HG02970 (cell line): ENCODE results near the gene IP6K3.

ENCODE experiments used
- ATAC-seq: cut with Tn5 transposase; IDR thresholded peaks from one replicate; pipeline ENCODE4 v1.9.1; 2021; ENCODE audit warnings: mild to moderate bottlenecking, moderate library complexity, moderate number of reproducible peaks; ENCODE audit not compliant: unreplicated experiment, low FRiP score

IP6K3 gene

GRCh38 chr6:33693186-33694105, 53.3 kb downstream of the IP6K3 start:
- ATAC-seq, result no peak

DNA sequence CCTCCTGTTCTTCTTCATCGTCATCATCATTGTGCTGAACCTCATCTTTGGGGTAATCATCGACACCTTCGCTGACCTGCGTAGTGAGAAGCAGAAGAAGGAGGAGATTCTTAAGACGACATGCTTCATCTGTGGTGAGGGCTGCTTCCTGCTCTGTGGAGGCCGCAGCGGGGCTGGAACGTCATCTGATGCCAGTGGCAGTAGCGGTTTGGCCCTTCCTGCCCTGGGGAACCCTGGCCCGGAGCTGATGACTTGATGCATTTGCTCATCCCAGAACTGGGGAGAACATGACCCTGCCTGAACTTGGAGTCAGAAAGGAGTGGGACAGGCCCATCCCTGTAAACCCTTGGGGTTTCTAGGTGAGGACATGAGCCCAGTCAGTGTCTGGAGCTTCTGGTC, 53.9 kb downstream of the IP6K3 start:
- ATAC-seq, result no peak

DNA sequence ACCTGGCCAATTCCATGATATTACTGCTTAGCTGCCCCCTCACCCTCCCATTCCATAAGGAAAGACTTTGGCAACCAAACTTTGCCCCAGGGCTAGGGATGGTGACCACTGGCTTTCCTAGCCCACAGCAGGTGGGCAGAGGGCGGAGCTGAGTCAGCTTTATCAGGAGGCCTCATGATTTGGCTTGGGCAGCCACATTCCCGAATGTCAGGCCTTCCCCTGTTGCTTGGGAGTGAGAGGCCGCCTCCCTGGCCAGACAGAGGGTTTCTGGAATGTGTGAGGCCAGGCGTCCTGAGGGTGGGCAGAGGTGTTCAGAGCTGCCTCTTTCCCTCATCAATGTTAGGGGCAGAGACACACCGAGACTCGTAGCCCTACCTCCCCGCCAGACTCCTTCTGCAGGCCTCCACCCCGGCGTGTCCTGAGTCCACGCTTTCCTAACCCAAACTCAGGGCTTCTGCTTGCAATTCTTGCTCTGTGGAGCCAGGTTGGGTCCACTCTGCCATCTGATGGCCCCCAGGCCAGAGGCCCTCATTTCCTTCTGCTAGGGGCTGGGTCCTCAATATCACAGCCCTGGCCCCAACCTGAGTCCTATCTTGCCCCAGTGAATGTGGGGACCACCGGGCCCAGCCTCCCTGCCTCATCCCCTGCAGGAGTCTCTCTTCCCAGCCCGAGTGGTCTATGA, 54.5 kb downstream of the IP6K3 start:
- no peak for ATAC-seq

DNA sequence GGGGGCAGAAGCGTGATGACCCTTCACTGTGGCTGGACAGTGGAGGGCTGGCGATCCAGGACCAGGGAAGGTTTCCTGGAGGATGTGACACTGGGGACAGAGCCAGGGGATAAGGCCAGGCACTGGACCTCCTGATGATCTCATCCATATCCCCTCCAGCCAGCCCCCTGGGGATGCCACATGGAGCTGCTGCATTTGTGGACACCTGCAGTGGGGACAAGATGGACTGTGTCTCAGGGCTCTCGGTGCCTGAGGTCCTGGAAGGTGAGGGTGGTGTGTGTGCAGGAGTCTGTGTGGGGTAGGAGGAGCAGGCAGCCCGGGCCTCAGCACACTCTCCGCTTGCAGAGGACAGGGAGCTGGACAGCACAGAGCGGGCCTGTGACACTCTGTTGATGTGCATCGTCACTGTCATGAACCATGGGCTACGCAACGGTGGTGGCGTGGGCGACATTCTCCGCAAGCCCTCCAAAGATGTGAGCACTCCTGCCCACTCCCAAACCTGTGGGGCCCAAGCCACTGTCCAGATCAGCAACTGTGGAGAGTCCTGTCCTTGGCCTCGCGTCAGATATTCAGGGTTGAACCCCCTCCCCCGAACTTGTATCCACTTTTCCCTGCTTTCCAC, 55.1 kb downstream of the IP6K3 start:
- ATAC-seq, result no peak

GRCh38 chr6:33690766-33691165, 55.9 kb downstream of the IP6K3 start:
- no peak for ATAC-seq

DNA sequence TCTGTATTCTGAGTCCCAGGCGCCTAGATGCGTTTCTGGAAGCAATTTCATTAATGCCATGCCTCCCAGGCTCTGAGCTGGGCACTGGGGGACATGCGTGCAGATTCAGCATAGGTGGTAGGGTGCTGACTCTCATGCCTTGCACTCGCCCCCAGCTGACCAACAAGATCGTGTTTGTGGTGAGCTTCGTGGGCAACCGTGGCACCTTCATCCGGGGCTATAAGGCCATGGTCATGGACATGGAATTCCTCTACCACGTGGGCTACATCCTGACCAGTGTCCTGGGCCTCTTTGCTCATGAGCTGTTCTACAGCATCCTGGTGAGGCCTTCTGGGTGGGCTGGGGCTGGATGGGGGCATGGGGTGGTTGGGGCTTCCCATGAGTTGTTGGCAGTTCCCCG, 56.8 kb downstream of the IP6K3 start:
- ATAC-seq, result no peak

GRCh38 chr6:33689148-33689494, 57.6 kb downstream of the IP6K3 start:
- ATAC-seq, result no peak

DNA sequence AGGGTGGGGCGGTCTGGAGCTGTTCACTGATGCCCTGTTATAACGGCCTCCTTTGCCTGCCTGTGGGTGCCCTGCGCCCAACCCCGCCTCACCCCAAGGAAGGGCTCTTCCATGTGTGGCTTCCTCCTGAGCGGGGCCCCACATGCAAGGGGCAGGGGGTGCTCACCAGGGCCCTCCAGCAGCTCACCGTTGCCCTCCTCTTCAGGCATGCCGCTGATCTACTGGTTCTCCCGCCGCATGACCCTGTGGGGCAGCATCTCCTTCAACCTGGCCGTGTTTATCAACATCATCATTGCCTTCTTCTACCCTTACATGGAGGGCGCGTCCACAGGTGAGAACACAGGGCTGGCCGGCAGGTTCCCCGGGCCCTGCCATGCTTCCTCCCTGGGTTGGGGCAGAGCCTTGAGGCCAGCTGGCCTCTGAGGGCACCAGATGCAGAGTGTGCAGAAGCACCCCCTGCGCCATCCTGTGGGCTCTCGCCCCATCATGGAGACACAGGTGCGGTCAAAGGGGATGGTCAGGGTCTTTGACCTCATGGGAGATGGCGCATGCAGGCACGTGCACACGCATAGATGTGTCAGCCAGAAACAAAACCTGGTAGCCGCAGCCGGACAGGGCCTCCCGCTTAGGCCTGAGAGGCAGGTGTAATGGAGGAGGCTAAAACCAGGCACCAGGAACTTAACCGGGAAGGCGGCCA, 58.1 kb downstream of the IP6K3 start:
- no peak for ATAC-seq

DNA sequence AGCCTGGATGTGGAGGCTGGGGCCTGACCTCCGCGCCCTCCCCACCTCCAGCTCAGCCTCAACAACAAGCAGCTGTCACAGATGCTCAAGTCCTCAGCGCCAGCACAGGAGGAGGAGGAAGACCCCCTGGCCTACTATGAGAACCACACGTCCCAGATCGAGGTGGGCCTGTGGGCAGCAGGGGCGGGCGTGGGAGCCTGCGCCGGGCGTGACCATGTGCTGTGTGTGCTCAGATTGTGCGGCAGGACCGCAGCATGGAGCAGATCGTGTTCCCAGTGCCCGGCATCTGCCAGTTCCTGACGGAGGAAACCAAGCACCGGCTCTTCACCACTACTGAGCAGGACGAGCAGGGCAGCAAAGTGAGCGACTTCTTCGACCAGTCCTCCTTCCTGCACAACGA, 58.7 kb downstream of the IP6K3 start:
- no peak for ATAC-seq

GRCh38 chr6:33686981-33687975, 59.4 kb downstream of the IP6K3 start:
- no peak for ATAC-seq

- no peak for ATAC-seq
These were observed 60.3 kb downstream of the IP6K3 start for GRCh38 chr6:33686225-33686924.

- no peak for ATAC-seq
These were observed 61.1 kb downstream of the IP6K3 start for GRCh38 chr6:33685411-33686224.

GRCh38 chr6:33684983-33685382, 61.7 kb downstream of the IP6K3 start:
- ATAC-seq, result no peak

- ATAC-seq, result no peak
These were observed 62.2 kb downstream of the IP6K3 start for GRCh38 chr6:33684428-33684896.

DNA sequence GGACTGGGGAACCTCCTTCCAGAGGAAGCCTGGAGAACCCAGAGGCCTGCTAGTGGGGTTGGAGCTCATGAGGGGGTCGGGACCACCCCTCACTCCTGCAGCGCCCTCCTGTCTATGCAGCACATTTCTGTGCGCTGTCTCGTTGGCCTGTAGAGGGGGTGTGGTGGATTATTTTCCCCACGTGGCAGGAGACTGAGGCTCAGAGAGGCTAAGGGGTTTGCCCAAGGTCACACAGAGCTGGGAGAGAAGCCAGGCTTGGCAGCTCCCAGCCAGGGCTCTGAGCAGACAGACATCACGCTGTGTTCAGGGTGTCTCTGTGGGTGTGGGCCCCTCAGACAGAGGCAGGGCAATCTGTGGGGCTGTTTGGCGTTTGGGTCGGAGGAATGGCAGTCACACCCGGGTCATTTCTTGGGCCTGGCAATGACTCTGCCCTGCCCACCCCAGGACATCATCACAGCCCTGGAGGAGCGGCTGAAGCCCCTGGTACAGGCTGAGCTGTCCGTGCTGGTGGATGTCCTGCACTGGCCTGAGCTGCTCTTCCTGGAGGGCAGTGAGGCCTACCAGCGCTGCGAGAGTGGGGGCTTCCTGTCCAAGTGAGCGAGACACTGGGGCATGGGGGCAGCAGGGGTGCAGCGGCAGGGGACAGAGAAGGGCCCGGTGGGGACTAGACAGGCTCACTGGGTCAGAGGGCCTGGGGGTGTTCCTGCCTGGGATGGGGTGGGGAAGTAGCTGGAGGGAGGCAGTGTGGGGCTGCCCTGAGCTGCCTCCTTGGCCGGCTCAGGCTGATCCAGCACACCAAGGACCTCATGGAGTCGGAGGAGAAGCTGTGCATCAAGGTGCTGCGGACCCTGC, 62.9 kb downstream of the IP6K3 start:
- no peak for ATAC-seq

DNA sequence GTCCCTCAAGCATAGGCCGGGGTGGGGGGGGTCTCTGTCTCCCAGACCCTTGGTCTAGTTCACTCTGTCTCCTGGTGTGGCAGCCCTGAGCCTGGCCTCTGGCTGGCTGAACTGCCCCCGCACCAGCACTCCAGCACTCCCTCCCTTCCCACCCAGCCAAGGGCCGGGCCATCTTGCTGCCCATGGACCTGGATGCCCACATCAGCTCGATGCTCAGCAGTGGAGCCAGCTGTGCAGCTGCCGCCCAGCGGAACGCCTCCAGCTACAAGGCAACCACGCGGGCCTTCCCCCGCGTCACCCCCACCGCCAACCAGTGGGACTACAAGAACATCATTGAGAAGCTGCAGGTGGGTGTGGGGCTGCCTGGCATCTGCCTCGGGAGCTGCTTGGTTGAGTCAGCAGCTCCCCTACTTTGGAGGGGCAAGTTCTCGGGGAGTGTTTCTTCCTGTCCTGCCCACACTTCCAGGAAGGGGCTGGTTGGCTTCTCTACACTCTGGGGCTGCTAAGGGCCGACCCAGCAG, 63.6 kb downstream of the IP6K3 start:
- ATAC-seq, result no peak

- no peak for ATAC-seq
These were observed 64.4 kb downstream of the IP6K3 start for GRCh38 chr6:33682341-33682740.
